Stimulated activated CD4-positive, alpha-beta T cell treated with anti-CD3 and anti-CD28 coated beads, TNF-alpha, amount 100 ng/mL, for 48 hours (primary cell): Measurements from ENCODE around the gene CTRB1.

Experiments
- DNase-seq, 3 donors: peaks; one replicate each; pipeline ENCODE4 v3.0.0-alpha.2; 2020; ENCODE audit warnings: low read depth in 3 of 3

The CTRB1 gene

GRCh38 chr16:75218256-75219076 lies at the start of gene CTRB1:
CTRB1 (plus strand) TSS chr16:75218988; CDS start chr16:75219008, 20 bp downstream.
- no peak for DNase-seq

GRCh38 chr16:75169899-75170405 lies 48.8 kb upstream of the CTRB1 start:
- DNase-seq, result no peak

- no peak for DNase-seq
Observed at GRCh38 chr16:75172578-75172977, 46.2 kb upstream of the CTRB1 start.

- no peak for DNase-seq
Observed at GRCh38 chr16:75175074-75175473, 43.7 kb upstream of the CTRB1 start.

- DNase-seq, result no peak
Observed at GRCh38 chr16:75176926-75177325, 41.9 kb upstream of the CTRB1 start.

- DNase-seq, result no peak
Observed at GRCh38 chr16:75179208-75179607, 39.6 kb upstream of the CTRB1 start.

- DNase-seq, result no peak
Observed at GRCh38 chr16:75181630-75182029, 37.2 kb upstream of the CTRB1 start.

- no peak for DNase-seq
Observed at GRCh38 chr16:75188832-75189477, 29.8 kb upstream of the CTRB1 start.

GRCh38 chr16:75189638-75190245 lies 29.0 kb upstream of the CTRB1 start:
- no peak for DNase-seq

GRCh38 chr16:75192606-75193264 lies 26.1 kb upstream of the CTRB1 start:
- no peak for DNase-seq

GRCh38 chr16:75193265-75193650 lies 25.5 kb upstream of the CTRB1 start:
- DNase-seq, result no peak

GRCh38 chr16:75193730-75194444 lies 24.9 kb upstream of the CTRB1 start:
- no peak for DNase-seq

- no peak for DNase-seq
Observed at GRCh38 chr16:75195811-75196790, 22.7 kb upstream of the CTRB1 start.

- no peak for DNase-seq
Observed at GRCh38 chr16:75196836-75197235, 22.0 kb upstream of the CTRB1 start.

- no peak for DNase-seq
Observed at GRCh38 chr16:75197522-75198134, 21.2 kb upstream of the CTRB1 start.

GRCh38 chr16:75198135-75198600 lies 20.6 kb upstream of the CTRB1 start:
- no peak for DNase-seq

- no peak for DNase-seq
Observed at GRCh38 chr16:75202069-75202590, 16.7 kb upstream of the CTRB1 start.

- DNase-seq, result no peak
Observed at GRCh38 chr16:75203096-75203495, 15.7 kb upstream of the CTRB1 start.

- no peak for DNase-seq
Observed at GRCh38 chr16:75203667-75204409, 14.9 kb upstream of the CTRB1 start.
